WTC11 (cell line): ENCODE measurements around the gene C1QTNF8.

Experiments used
- CTCF ChIP-seq: fragments of 200-600 bp; IDR thresholded peaks from 2 replicates; pipeline ENCODE4 v1.8.0; 2022; ENCODE audit warnings: antibody characterized with exemption
- ELF4 ChIP-seq: sonication (generic); formaldehyde crosslinking; IDR thresholded peaks from 2 replicates; pipeline ENCODE4 v1.8.1; 2022; ENCODE audit warnings: low read depth, mild to moderate bottlenecking, moderate library complexity, missing genetic modification reagents
- GABPB1 ChIP-seq: sonication (generic); formaldehyde crosslinking; IDR thresholded peaks from 2 replicates; pipeline ENCODE4 v1.8.1; 2023; ENCODE audit warnings: mild to moderate bottlenecking, missing genetic modification reagents
- SMAD4 ChIP-seq: sonication (generic); formaldehyde crosslinking; IDR thresholded peaks from 2 replicates; pipeline ENCODE4 v1.8.0; 2022; ENCODE audit warnings: mild to moderate bottlenecking, missing genetic modification reagents
- SP1 ChIP-seq: sonication (generic); formaldehyde crosslinking; conservative IDR thresholded peaks from 2 replicates; pipeline ENCODE4 v1.8.1; 2022; ENCODE audit warnings: missing genetic modification reagents
- TEAD4 ChIP-seq: sonication (generic); formaldehyde crosslinking; IDR thresholded peaks from 2 replicates; pipeline ENCODE4 v1.8.0; 2022; ENCODE audit warnings: mild to moderate bottlenecking, missing genetic modification reagents
- ZNF121 ChIP-seq: sonication (generic); formaldehyde crosslinking; IDR thresholded peaks from 2 replicates; pipeline ENCODE4 v1.8.0; 2023; ENCODE audit warnings: missing genetic modification reagents
- ZNF138 ChIP-seq: sonication (generic); formaldehyde crosslinking; conservative IDR thresholded peaks from 2 replicates; pipeline ENCODE4 v1.8.1; 2022; ENCODE audit warnings: mild to moderate bottlenecking, moderate library complexity, missing genetic modification reagents
- ZNF532 ChIP-seq: fragments of 250-450 bp; sonication (Bioruptor Pico); IDR thresholded peaks from 2 replicates; pipeline ENCODE4 v1.9.0; 2021; ENCODE audit warnings: mild to moderate bottlenecking, borderline replicate concordance
- TF ChIP-seq, protein P1 (sequence below): sonication (generic); formaldehyde crosslinking; IDR thresholded peaks from 2 replicates; pipeline ENCODE4 v1.8.1; 2023; ENCODE audit warnings: mild to moderate bottlenecking, missing genetic modification reagents, moderate library complexity
- TF ChIP-seq, protein P2 (sequence below): sonication (generic); formaldehyde crosslinking; IDR thresholded peaks from 2 replicates; pipeline ENCODE4 v1.8.0; 2022; ENCODE audit warnings: missing genetic modification reagents
- TF ChIP-seq, protein P3 (sequence below): sonication (generic); formaldehyde crosslinking; IDR thresholded peaks from 2 replicates; pipeline ENCODE4 v1.8.1; 2023; ENCODE audit warnings: mild to moderate bottlenecking, missing genetic modification reagents

GRCh38 chr16:1127101-1127500 lies 31.1 kb upstream of the C1QTNF8 start:
- TF ChIP-seq CTCF (no peak), ZNF532 (no peak), TEAD4 (CRISPR knock-in tag) (no peak), SMAD4 (no peak), GABPB1 (no peak), SP1 (no peak), ZNF138 (no peak), ELF4 (CRISPR knock-in tag) (no peak), ZNF121 (CRISPR knock-in tag) (no peak)
- TF ChIP-seq, protein P1, sequence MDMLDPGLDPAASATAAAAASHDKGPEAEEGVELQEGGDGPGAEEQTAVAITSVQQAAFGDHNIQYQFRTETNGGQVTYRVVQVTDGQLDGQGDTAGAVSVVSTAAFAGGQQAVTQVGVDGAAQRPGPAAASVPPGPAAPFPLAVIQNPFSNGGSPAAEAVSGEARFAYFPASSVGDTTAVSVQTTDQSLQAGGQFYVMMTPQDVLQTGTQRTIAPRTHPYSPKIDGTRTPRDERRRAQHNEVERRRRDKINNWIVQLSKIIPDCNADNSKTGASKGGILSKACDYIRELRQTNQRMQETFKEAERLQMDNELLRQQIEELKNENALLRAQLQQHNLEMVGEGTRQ (CRISPR knock-in tag), result no peak
- TF ChIP-seq, protein P2, sequence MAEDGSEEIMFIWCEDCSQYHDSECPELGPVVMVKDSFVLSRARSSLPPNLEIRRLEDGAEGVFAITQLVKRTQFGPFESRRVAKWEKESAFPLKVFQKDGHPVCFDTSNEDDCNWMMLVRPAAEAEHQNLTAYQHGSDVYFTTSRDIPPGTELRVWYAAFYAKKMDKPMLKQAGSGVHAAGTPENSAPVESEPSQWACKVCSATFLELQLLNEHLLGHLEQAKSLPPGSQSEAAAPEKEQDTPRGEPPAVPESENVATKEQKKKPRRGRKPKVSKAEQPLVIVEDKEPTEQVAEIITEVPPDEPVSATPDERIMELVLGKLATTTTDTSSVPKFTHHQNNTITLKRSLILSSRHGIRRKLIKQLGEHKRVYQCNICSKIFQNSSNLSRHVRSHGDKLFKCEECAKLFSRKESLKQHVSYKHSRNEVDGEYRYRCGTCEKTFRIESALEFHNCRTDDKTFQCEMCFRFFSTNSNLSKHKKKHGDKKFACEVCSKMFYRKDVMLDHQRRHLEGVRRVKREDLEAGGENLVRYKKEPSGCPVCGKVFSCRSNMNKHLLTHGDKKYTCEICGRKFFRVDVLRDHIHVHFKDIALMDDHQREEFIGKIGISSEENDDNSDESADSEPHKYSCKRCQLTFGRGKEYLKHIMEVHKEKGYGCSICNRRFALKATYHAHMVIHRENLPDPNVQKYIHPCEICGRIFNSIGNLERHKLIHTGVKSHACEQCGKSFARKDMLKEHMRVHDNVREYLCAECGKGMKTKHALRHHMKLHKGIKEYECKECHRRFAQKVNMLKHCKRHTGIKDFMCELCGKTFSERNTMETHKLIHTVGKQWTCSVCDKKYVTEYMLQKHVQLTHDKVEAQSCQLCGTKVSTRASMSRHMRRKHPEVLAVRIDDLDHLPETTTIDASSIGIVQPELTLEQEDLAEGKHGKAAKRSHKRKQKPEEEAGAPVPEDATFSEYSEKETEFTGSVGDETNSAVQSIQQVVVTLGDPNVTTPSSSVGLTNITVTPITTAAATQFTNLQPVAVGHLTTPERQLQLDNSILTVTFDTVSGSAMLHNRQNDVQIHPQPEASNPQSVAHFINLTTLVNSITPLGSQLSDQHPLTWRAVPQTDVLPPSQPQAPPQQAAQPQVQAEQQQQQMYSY (CRISPR knock-in tag), result no peak
- TF ChIP-seq, protein P3, sequence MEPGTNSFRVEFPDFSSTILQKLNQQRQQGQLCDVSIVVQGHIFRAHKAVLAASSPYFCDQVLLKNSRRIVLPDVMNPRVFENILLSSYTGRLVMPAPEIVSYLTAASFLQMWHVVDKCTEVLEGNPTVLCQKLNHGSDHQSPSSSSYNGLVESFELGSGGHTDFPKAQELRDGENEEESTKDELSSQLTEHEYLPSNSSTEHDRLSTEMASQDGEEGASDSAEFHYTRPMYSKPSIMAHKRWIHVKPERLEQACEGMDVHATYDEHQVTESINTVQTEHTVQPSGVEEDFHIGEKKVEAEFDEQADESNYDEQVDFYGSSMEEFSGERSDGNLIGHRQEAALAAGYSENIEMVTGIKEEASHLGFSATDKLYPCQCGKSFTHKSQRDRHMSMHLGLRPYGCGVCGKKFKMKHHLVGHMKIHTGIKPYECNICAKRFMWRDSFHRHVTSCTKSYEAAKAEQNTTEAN (CRISPR knock-in tag), result no peak
